ENCODE data around the gene FOXO6. TPM values are rescaled to one million over a fixed set of nuclear protein-coding genes. Genes with fewer than 3 reads are reported as not detected.

Gene FOXO6
- total RNA-seq, 1 experiment from 2014 or later, result 0.14 TPM

- DNase-seq (ENCODE audit: low read depth), result no peak
- in situ Hi-C loops (cut with HindIII; ENCODE audit: low pct_unique_long_range_greater_than_20kb, low sequenced_read_pairs), result no loop called here
Observed at GRCh38 chr1:41374711-41375110, 13.5 kb downstream of the FOXO6 start.

DNA sequence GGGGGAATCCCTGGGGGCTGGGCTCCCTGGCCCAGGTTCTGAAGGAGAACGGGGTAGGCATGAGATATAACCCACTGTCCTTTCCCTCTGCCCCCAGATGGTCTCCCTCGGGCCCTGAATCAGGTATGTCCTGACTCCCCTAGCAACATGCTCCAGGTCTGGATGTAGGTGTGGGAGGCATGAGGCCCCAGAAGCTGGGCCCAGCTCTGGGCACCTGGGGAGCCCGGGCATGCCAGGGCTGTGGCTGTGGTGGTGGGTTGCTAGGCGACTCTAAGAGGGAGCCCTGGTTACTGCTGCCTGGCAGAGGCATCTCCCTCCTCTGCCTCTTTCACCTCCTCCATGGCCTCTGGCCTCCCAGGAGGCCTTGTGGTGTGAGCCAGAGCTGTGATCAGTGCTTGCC, 16.2 kb downstream of the FOXO6 start:
- no peak for DNase-seq (ENCODE audit: low read depth)
- in situ Hi-C loops (cut with HindIII; ENCODE audit: low pct_unique_long_range_greater_than_20kb, low sequenced_read_pairs), result no loop called here

- DNase-seq (ENCODE audit: low read depth), result no peak
- in situ Hi-C loops (cut with HindIII; ENCODE audit: low pct_unique_long_range_greater_than_20kb, low sequenced_read_pairs), result no loop called here
Observed at GRCh38 chr1:41378222-41378621, 17.0 kb downstream of the FOXO6 start.

- no peak for DNase-seq (ENCODE audit: low read depth)
- in situ Hi-C loops (cut with HindIII; ENCODE audit: low pct_unique_long_range_greater_than_20kb, low sequenced_read_pairs), result no loop called here
Observed at GRCh38 chr1:41378999-41379737, 17.9 kb downstream of the FOXO6 start.

- DNase-seq (ENCODE audit: low read depth), result no peak
- in situ Hi-C loops (cut with HindIII; ENCODE audit: low pct_unique_long_range_greater_than_20kb, low sequenced_read_pairs), result no loop called here
Observed at GRCh38 chr1:41379738-41380130, 18.5 kb downstream of the FOXO6 start.

DNA sequence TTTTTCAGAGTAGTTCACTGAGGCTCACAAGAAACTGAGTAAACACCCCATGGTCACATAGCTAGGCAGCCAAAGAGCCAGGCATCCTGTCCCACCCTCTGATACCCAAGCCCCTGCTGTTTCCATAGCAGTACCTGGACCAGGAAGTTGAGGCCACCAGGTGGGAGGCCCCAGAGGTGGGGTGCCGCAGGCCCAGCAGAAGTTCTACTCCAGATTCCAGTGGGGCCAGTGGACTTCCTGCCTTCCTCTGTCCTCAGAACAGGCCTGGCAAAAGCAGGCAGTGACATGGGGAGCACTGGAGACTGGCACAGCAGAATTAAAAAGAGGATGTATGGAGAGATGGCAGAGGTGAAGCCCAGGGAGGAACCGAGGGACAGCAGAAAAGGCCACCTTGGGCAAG, 19.0 kb downstream of the FOXO6 start:
- no peak for DNase-seq (ENCODE audit: low read depth)
- in situ Hi-C loops (cut with HindIII; ENCODE audit: low pct_unique_long_range_greater_than_20kb, low sequenced_read_pairs), result no loop called here

- in situ Hi-C loops (cut with HindIII; ENCODE audit: low pct_unique_long_range_greater_than_20kb, low sequenced_read_pairs), result no loop called here
Observed at GRCh38 chr1:41380979-41381691, 19.9 kb downstream of the FOXO6 start.

DNA sequence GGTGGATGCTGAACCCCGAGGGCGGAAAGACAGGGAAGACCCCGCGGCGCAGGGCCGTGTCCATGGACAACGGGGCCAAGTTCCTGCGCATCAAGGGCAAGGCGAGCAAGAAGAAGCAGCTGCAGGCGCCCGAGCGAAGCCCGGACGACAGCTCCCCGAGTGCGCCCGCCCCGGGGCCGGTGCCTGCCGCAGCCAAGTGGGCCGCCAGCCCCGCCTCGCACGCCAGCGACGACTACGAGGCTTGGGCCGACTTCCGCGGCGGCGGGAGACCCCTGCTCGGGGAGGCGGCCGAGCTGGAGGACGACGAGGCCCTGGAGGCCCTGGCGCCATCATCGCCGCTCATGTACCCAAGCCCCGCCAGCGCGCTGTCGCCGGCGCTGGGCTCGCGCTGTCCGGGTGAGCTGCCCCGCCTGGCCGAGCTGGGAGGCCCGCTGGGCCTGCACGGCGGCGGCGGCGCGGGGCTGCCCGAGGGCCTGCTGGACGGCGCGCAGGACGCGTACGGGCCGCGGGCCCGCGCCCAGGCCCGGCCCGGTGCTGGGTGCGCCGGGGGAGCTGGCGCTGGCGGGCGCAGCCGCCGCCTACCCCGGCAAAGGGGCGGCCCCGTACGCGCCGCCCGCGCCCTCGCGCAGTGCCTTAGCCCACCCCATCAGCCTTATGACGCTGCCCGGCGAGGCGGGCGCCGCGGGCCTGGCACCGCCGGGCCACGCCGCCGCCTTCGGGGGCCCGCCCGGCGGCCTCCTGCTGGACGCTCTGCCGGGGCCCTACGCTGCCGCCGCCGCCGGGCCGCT, 20.7 kb downstream of the FOXO6 start:
- in situ Hi-C loops (cut with HindIII; ENCODE audit: low pct_unique_long_range_greater_than_20kb, low sequenced_read_pairs), result no loop called here
- no peak for DNase-seq (ENCODE audit: low read depth)

More at GRCh38 chr1:41380979-41381691, 19.9 kb downstream of the FOXO6 start:
- DNase-seq (ENCODE audit: low read depth), result no peak

- in situ Hi-C loops (cut with HindIII; ENCODE audit: low pct_unique_long_range_greater_than_20kb, low sequenced_read_pairs), result no loop called here
- DNase-seq (ENCODE audit: low read depth), result no peak
Observed at GRCh38 chr1:41382480-41383090, 21.4 kb downstream of the FOXO6 start.

- no peak for DNase-seq (ENCODE audit: low read depth)
- in situ Hi-C loops (cut with HindIII; ENCODE audit: low pct_unique_long_range_greater_than_20kb, low sequenced_read_pairs), result no loop called here
Observed at GRCh38 chr1:41383094-41383852, 22.0 kb downstream of the FOXO6 start.

DNA sequence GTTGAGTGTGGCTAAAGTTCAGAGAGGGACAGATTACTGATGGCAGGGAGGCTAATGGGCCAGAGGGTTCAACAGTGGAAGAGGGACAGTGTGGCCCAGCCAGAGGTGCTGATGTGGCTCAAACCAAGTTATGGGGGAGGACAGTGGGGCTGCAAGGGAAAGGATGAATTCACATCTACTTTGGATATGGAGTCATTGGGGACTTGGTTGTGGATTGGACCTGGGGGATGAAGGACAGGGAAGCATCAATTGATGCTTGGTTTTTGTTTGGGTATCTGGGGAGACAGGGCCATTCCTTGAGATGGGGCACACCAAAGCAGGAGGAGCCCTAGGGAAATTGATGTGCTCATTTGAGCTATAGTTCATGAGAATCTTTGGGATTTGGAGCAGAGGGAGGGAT, 23.3 kb downstream of the FOXO6 start:
- no peak for DNase-seq (ENCODE audit: low read depth)
- in situ Hi-C loops (cut with HindIII; ENCODE audit: low pct_unique_long_range_greater_than_20kb, low sequenced_read_pairs), result no loop called here

DNA sequence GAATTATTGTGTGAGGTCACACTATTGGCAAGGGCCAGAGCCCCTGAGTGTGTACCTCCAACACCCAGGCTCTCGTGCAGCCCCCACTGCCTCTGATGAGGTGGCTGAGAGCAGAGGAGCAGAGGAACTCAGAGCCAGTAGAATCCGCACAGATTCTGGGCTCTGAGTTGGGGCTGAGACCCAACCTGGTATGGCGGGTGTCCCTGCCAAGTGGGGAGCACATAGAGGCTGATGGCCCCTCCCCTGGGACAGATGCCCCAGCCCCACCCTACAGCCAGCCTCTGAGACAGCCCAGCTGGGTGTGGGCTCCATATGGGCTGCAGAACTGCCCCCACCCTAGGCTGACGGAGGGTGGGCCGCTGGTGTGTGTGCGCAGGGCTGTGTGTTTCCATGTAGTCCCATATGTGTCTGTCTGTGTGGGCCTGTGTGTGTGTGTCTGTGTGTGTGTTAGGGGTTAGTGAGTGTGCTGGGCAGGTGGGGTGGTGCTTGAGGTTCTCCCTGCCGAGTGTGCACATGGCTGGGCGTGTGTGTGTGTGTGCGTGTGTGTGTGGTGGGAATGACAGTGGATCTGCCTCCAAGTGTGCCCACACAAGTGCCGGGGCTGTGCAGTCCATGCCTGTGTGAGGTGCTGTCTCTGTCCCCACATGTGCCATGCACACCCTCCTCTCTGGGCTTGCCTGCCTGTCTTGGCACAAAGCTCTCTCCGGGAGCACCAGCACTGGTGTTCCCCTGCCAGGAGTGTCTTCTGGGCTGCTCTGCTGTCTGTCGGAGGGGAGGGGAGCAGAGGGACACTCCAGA, 24.4 kb downstream of the FOXO6 start:
- no peak for DNase-seq (ENCODE audit: low read depth)
- in situ Hi-C loops (cut with HindIII; ENCODE audit: low pct_unique_long_range_greater_than_20kb, low sequenced_read_pairs), result no loop called here

- no peak for DNase-seq (ENCODE audit: low read depth)
- in situ Hi-C loops (cut with HindIII; ENCODE audit: low pct_unique_long_range_greater_than_20kb, low sequenced_read_pairs), result no loop called here
Observed at GRCh38 chr1:41386196-41386663, 25.0 kb downstream of the FOXO6 start.

DNA sequence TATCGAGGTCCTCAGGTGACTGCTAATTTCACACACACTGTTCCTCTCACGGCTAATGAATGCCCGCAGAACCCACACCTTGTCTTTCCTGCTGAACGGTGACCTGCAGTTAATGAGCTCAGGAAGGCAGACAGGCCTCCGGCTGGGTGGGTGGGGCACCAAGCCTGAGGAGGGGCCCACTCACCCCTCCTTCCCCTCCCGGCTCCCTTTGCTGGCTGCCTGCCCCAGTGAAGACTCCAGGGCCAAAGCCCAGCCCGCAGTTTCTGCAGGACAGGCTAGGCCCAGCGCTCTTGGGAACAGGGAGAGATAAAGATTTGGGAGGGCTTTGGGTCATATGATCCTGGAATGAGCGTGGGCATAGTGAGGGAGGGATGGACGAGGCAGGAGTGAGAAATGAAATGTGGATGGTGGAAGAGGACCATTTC, 26.4 kb downstream of the FOXO6 start:
- in situ Hi-C loops (cut with HindIII; ENCODE audit: low pct_unique_long_range_greater_than_20kb, low sequenced_read_pairs), result no loop called here
- no peak for DNase-seq (ENCODE audit: low read depth)

GRCh38 chr1:41388510-41388909, 27.3 kb downstream of the FOXO6 start:
- in situ Hi-C loops (cut with HindIII; ENCODE audit: low pct_unique_long_range_greater_than_20kb, low sequenced_read_pairs), result no loop called here

GRCh38 chr1:41389009-41389408, 27.8 kb downstream of the FOXO6 start:
- DNase-seq (ENCODE audit: low read depth), result no peak
- in situ Hi-C loops (cut with HindIII; ENCODE audit: low pct_unique_long_range_greater_than_20kb, low sequenced_read_pairs), result no loop called here

More at GRCh38 chr1:41388510-41388909, 27.3 kb downstream of the FOXO6 start:
- DNase-seq (ENCODE audit: low read depth), result no peak

- DNase-seq (ENCODE audit: low read depth), result no peak
- in situ Hi-C loops (cut with HindIII; ENCODE audit: low pct_unique_long_range_greater_than_20kb, low sequenced_read_pairs), result no loop called here
Observed at GRCh38 chr1:41390166-41390565, 28.9 kb downstream of the FOXO6 start.
